Measurements from ENCODE around the gene SNX5. TPM values are rescaled to one million over a fixed set of nuclear protein-coding genes. Genes with fewer than 3 reads are reported as not detected.

SNX5 gene
- total RNA-seq, 4 donors from 2014 or later, result 247 to 346 (median 270) TPM

DNA sequence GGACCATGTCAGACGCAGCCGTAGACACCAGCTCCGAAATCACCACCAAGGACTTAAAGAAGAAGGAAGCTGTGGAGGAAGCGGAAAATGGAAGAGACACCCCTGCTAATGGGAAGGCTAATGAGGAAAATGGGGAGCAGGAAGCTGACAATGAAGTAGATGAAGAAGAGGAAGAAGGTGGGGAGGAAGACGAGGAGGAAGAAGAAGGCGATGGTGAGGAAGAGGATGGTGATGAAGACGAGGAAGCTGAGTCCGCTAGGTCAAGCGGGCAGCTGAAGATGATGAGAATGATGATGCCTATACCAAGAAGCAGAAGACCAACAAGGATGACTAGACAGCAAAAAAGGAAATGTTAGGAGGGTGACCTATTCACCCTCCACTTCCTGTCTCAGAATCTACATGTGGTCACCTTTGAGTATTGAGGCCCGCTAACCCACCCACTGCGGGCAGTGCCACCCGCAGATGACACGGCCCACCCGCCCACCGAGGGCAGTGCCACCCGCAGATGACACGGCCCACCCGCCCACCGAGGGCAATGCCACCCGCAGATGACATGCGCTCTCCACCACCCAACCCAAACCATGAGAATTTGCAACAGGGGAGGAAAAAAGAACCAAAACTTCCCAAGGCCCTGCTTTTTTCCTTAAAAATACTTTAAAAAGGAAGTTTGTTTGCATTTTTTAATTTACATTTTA, 43.5 kb upstream of the SNX5 start:
- intact Hi-C loops (cut with DNase I), result no loop called here
- DNase-seq, result no peak
- no peak for TF ChIP-seq POLR2A (IDR thresholded peaks at IDR 0.05)
- TF ChIP-seq, protein P1, sequence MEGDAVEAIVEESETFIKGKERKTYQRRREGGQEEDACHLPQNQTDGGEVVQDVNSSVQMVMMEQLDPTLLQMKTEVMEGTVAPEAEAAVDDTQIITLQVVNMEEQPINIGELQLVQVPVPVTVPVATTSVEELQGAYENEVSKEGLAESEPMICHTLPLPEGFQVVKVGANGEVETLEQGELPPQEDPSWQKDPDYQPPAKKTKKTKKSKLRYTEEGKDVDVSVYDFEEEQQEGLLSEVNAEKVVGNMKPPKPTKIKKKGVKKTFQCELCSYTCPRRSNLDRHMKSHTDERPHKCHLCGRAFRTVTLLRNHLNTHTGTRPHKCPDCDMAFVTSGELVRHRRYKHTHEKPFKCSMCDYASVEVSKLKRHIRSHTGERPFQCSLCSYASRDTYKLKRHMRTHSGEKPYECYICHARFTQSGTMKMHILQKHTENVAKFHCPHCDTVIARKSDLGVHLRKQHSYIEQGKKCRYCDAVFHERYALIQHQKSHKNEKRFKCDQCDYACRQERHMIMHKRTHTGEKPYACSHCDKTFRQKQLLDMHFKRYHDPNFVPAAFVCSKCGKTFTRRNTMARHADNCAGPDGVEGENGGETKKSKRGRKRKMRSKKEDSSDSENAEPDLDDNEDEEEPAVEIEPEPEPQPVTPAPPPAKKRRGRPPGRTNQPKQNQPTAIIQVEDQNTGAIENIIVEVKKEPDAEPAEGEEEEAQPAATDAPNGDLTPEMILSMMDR (IDR thresholded peaks at IDR 0.05), result no peak
- Histone ChIP-seq H3K4me3 (replicated peaks in 1 of 3) (no peak overlapping the region), H3K36me3 (no peaks in the 10 kb centered on the region), H3K4me1 (peaks cover 11 to 19% of the 10 kb centered on the region in 2 donors), H3K9me3 (no peaks in the 10 kb centered on the region), H3K27me3 (no peaks in the 10 kb centered on the region), H3K27ac (no peak overlapping the region)
- WGBS, 2 donors, result 88 to 96% methylated on average over 21 of the region's 21 CpGs

DNA sequence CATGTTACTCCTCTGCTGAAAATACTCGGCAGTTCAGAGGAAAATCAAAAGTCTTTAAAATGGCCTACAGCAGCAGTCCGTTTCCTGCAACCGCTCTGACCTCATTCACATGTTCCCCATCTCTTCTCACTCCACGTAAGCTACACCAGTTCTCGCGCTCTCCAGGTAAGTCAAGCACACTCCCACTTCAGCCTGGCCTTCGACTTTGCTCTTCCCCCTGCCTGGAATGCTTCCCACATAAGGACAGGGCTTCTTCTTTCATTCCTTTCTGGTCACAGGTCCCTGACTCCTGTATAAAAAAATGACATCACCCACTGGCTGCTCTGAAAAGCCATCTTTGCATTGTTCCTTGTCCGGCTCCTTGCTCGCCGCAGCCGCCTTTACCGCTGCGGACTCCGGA, 42.9 kb upstream of the SNX5 start:
- Histone ChIP-seq H3K4me3 (replicated peaks in 1 of 3) (no peak overlapping the region), H3K27me3 (no peaks in the 10 kb centered on the region), H3K9me3 (no peaks in the 10 kb centered on the region), H3K36me3 (no peaks in the 10 kb centered on the region), H3K27ac (no peak overlapping the region), H3K4me1 (peaks cover 18 to 25% of the 10 kb centered on the region in 2 donors)
- intact Hi-C loops (cut with DNase I), result no loop called here
- WGBS, 2 donors, result 85 to 86% methylated on average over 14 of the region's 14 CpGs
- DNase-seq, result no peak
- TF ChIP-seq POLR2A (IDR thresholded peaks at IDR 0.05), result no peak
- TF ChIP-seq, protein P1 (IDR thresholded peaks at IDR 0.05), result no peak

DNA sequence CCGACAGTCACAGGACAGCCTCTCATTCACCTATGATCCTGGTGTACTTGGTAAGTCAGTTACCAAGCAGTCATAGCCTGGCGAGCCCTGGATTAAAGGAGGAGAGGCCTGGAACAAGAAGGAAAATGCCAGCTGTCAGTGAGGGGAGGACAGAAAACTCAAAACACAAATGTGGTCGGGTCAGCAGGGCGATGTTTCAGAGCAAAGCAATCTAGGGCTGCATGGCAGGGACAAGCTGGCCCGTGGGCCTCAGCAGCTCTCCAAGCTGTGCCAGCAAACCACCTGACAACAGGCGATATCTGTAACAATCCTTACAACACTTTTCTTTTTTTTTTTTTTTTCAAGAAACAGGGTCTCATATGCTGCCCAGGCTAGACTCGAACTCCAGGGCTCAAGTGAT, 40.5 kb upstream of the SNX5 start:
- WGBS, 2 donors, result 71 to 80% methylated on average over 7 of the region's 7 CpGs

DNA sequence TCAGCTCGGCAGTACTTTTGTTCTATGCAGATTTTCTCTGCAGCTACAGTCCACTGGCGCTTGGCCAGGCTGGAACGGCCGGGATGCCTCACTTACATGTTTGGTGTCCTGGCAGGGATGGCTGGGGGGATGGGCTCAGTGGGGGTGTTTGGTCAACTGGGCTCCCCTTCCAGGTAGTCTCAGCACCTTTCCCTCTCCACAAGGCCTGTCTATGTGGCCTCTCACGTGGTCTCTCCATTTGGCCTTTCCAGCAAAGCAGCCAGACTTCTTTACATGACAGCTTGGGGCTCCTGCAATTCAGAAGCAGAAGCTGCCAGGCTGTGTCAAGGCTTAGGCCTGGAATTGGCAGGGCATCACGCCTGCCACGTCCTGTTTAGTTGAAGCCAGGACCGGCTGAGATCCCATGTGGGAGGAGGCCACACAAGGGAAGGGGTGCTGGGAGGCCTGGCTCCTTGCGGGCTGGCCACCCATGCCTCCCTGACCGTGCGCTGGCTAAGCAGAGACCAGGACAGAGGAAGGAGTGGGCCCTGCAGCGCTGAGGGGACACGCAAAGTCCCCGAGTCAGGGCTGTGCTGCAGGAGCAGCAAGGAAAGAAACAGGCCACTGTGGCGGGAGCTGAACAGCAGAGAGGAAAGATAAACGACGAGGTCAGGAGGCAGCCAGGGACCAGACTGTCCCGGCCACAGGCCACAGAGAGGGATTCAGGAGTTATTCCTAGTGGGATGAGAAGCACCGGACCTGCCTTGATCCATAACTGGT, 39.1 kb upstream of the SNX5 start:
- peak overlapping the region; percentile 36 to 87 (median 84) for H3K27ac ChIP-seq
- no peaks in the 10 kb centered on the region for H3K27me3 ChIP-seq
- DNase-seq, result peak; percentile 82 to 83
- no peaks in the 10 kb centered on the region for H3K9me3 ChIP-seq
- H3K4me3 ChIP-seq (replicated peaks in 1 of 3), result no peak overlapping the region
- peaks cover 41 to 51% of the 10 kb centered on the region in 2 donors for H3K4me1 ChIP-seq
- intact Hi-C loops (cut with DNase I), result no loop called here
- H3K36me3 ChIP-seq, result no peaks in the 10 kb centered on the region
- TF ChIP-seq POLR2A (IDR thresholded peaks at IDR 0.05), result no peak
- TF ChIP-seq, protein P1 (IDR thresholded peaks at IDR 0.05), result no peak
- WGBS, 2 donors, result 53 to 68% methylated on average over 16 to 18 of the region's 19 CpGs

More for the DNA sequence above, 40.5 kb upstream of the SNX5 start:
- peak overlapping the region; percentile 2 to 84 (median 62) for H3K27ac ChIP-seq
- H3K4me1 ChIP-seq, result peaks cover 37 to 48% of the 10 kb centered on the region in 2 donors
- H3K36me3 ChIP-seq, result no peaks in the 10 kb centered on the region
- no peaks in the 10 kb centered on the region for H3K27me3 ChIP-seq
- no peaks in the 10 kb centered on the region for H3K9me3 ChIP-seq
- intact Hi-C loops (cut with DNase I), result no loop called here
- H3K4me3 ChIP-seq (replicated peaks in 1 of 3), result no peak overlapping the region
- no peak for TF ChIP-seq POLR2A (IDR thresholded peaks at IDR 0.05)
- TF ChIP-seq, protein P1 (IDR thresholded peaks at IDR 0.05), result no peak
- peak; percentile 49 to 52 for DNase-seq

DNA sequence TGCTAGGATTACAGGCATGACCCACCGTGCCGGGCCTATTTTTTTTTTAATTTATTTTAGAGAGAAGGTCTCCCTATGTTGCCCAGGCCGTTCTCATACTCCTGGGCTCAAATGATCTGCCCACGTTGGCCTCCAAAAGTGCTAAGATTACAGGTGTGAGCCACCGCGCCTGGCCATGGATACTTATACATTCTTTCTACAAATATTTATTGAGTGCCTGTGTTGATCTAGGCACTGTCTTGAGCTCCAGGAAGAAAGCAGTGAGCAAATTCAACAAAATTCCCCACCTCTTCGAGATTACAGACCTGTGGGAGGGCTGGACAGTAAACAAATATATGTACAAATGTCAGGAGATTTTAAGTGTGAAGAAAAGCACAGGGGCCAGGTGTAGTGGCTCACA, 38.1 kb upstream of the SNX5 start:
- TF ChIP-seq POLR2A (IDR thresholded peaks at IDR 0.05), result no peak
- TF ChIP-seq, protein P1 (IDR thresholded peaks at IDR 0.05), result no peak
- peak overlapping the region; percentile 36 to 87 (median 84) for H3K27ac ChIP-seq
- 72 to 79% methylated on average over 7 of the region's 7 CpGs for WGBS, 2 donors

More for the DNA sequence above, 38.1 kb upstream of the SNX5 start:
- intact Hi-C loops (cut with DNase I), result no loop called here
- H3K36me3 ChIP-seq, result no peaks in the 10 kb centered on the region
- H3K4me1 ChIP-seq, result peaks cover 41 to 55% of the 10 kb centered on the region in 2 donors
- no peaks in the 10 kb centered on the region for H3K9me3 ChIP-seq
- DNase-seq, result no peak
- no peaks in the 10 kb centered on the region for H3K27me3 ChIP-seq
- H3K4me3 ChIP-seq (replicated peaks in 1 of 3), result no peak overlapping the region
